ENCODE measurements around the gene ZFY.

DNA sequence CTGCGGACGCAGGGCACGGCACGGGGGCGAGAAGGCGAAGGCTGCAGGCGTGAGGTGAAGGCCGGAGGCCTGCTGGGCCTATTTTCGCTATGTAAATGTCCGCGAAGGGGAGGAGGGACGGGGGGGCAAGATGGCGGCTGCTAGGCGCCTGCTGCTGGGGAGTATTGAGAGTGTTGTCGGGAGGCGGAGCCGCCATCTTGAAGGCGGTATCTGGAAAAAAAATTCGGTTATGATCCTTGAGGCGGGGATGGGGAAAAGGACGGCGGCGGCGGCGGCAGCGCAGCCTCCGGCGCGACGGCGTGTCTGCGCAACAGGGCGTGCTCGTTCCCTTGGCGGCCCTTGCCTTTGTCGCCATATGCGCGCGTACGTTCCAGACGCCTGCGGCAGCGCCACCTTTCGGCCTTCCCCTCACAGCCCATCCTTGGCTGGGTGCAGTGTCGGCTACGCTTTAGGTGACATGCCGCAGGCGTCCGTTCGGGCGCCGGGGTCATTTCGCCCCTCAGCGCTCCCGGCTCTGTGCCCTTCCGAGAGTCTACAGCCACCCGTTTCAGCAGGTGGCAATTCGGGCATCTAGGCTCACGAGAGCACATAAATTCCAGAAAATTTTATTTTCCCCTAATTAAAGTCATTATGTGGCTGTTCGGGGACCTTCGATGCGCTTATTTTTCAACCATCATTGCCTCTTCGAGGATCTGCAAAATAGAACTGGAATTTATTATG lies 695 bp downstream of the ZFY start:
- TF ChIP-seq PPARA (CRISPR knock-in tag; IDR thresholded peaks at IDR 0.05; ENCODE audit: borderline replicate concordance) (no peak), ZFP3 (CRISPR knock-in tag; IDR thresholded peaks at IDR 0.05) (no peak), TCF4 (CRISPR knock-in tag; IDR thresholded peaks at IDR 0.05; ENCODE audit: borderline replicate concordance) (no peak), PATZ1 (CRISPR knock-in tag; IDR thresholded peaks at IDR 0.05; ENCODE audit: borderline replicate concordance) (no peak), OSR1 (CRISPR knock-in tag; IDR thresholded peaks at IDR 0.05) (no peak), ISL1 (CRISPR knock-in tag; IDR thresholded peaks at IDR 0.05) (no peak), ARNTL (CRISPR knock-in tag; IDR thresholded peaks at IDR 0.05; ENCODE audit: borderline replicate concordance, low read depth) (no peak), ZNF565 (CRISPR knock-in tag; conservative IDR thresholded peaks at IDR 0.05; ENCODE audit: low read depth) (no peak)
- TF ChIP-seq, protein P1, sequence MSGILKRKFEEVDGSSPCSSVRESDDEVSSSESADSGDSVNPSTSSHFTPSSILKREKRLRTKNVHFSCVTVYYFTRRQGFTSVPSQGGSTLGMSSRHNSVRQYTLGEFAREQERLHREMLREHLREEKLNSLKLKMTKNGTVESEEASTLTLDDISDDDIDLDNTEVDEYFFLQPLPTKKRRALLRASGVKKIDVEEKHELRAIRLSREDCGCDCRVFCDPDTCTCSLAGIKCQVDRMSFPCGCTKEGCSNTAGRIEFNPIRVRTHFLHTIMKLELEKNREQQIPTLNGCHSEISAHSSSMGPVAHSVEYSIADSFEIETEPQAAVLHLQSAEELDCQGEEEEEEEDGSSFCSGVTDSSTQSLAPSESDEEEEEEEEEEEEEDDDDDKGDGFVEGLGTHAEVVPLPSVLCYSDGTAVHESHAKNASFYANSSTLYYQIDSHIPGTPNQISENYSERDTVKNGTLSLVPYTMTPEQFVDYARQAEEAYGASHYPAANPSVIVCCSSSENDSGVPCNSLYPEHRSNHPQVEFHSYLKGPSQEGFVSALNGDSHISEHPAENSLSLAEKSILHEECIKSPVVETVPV (CRISPR knock-in tag; IDR thresholded peaks at IDR 0.05) = no peak
- TF ChIP-seq, protein P2, sequence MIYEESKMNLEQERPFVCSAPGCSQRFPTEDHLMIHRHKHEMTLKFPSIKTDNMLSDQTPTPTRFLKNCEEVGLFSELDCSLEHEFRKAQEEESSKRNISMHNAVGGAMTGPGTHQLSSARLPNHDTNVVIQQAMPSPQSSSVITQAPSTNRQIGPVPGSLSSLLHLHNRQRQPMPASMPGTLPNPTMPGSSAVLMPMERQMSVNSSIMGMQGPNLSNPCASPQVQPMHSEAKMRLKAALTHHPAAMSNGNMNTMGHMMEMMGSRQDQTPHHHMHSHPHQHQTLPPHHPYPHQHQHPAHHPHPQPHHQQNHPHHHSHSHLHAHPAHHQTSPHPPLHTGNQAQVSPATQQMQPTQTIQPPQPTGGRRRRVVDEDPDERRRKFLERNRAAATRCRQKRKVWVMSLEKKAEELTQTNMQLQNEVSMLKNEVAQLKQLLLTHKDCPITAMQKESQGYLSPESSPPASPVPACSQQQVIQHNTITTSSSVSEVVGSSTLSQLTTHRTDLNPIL (CRISPR knock-in tag; IDR thresholded peaks at IDR 0.05; ENCODE audit: low read depth) = no peak

All from SK-N-SH treated with all-trans-retinoic acid at 6 μM for 48 hours (cell line).